ENCODE measurements around the gene PDE2A. TPM values are rescaled to one million over a fixed set of nuclear protein-coding genes. Genes with fewer than 3 reads are reported as not detected.
"Not testable (repeated sequence)": the region's sequence is repeated elsewhere in the genome, so short reads cannot be mapped to it uniquely, and the experiment has no call there.

Gene PDE2A
- total RNA-seq, 1 donor from 2014 or later, result 18.6 TPM

GRCh38 chr11:72578991-72579815 lies 95.0 kb downstream of the PDE2A start:
- no peak for DNase-seq (ENCODE audit: low read depth)

DNA sequence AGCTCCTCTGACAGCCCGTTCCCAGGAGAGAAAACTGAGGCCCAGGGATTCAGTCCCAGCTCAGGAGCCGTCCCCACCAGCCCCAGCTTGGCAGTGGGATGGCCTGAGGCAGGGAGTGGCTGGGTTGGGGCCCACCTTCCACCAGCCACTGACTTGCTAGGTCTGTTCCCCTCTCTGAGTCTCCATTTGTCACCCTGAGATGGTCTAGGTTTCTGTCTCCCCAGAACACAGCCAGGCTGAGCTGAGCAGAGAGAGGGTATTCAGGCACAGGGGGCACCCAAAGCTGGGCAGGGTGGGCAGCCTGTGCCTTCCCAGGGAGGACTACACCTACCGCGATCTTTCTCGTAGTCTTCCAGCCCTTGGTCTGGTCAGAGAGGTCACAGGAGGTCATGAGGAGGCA lies 95.7 kb downstream of the PDE2A start:
- no peak for DNase-seq (ENCODE audit: low read depth)

DNA sequence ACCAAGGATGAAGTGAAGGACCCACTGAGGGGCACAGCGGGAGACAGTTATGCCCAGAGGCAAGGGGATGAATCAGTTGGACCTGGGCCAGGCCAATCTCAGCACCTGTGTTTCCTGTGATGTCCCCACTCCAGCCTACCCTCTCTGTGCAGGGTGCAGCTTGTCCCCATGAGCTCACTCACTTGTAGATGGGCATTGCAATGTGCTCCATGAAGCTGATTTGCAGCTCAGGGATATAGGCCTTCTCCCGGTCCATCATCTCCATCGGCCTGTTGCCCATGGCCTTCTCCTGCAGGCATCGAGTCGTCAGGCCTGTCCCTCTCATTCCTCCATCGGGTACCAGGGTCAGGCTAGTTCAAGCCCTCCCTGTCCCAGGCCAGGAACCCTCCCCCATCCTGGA lies 96.2 kb downstream of the PDE2A start:
- no peak for DNase-seq (ENCODE audit: low read depth)

DNA sequence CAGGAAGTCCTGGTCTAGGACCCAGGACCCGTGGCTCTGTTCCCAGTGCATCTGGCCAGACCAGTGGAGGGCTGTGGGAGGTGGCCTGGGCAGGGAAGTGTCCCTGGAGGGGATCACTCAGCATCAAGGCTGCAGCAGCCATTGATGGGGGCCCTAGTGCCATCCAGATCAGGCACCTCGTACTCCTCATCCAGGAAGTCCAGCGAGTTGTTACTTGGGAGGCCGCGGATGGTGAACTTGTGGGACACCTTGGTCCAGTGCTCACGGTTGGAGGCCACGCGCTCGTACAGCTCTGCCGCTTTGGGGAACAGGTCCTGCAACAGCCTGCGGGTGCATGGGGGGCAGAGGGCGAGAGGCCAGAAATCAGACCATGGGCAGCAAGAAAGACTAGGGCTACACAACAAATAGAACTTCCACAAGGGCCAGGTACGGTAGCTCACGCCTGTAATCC lies 96.9 kb downstream of the PDE2A start:
- DNase-seq (ENCODE audit: low read depth), result no peak

- no peak for DNase-seq (ENCODE audit: low read depth)
These were observed 97.6 kb downstream of the PDE2A start for GRCh38 chr11:72576661-72577060.

DNA sequence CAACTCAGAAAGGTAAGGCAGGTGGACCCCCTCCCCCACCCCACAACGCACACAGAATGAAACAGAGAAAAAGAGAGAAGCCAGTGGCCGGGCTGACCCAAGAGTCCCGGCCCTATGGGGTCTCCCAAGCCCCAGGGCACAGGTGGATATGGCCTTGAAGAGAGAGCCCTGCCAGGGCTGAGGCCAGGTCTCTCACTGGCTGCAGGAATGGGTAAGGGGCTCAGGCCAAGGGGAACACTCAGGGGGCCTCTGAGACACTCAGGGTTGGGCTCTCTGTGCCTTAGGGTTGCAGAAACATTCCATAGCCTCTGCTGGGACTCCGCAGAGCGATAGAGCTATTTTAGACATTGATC lies 98.0 kb downstream of the PDE2A start:
- DNase-seq (ENCODE audit: low read depth), result no peak

- DNase-seq (ENCODE audit: low read depth), result no peak
These were observed 98.5 kb downstream of the PDE2A start for GRCh38 chr11:72575533-72576242.

DNA sequence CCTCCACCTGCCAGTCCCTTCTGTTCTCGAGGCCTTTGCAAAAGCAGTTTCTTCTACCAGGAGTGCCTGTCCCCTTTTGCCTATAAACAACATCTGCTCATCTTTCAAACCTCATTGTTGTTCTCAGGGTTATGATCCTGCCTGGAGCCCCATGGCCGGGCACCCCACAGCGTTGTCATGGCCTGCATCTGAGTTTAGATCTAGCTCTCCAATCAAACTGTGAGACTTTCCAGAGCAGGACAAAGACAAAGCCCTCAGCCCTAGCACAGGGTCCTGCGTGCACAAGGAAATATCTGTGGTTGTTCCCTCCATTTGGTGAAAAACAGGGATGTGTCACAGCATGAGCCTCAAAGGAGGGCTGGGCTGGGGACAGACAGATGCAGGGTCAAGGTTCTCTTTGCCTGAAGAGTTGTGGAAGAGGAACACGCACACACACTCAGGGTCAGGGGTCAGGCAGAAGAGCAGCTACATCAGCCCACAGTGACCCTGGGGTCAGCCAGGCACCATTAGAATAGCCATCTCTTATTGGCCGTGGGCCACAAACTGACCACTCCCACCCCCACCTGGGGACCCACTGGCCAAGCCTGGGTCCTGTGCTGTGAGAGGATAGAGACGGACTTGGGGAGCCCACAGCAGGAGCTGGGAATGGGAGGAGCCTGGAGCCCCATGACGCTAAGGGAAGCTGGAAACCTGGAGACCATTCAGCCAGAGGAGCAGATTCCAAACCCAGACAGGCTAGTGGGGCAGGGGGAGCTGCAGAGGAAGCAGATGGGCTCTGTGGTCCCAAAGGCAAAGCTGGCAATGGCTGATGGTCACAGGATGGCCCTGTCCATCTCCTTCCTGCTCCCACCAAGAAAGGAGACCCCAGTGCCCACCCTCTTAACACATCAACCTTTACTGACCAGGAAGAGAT lies 99.4 kb downstream of the PDE2A start:
- no peak for DNase-seq (ENCODE audit: low read depth)

DNA sequence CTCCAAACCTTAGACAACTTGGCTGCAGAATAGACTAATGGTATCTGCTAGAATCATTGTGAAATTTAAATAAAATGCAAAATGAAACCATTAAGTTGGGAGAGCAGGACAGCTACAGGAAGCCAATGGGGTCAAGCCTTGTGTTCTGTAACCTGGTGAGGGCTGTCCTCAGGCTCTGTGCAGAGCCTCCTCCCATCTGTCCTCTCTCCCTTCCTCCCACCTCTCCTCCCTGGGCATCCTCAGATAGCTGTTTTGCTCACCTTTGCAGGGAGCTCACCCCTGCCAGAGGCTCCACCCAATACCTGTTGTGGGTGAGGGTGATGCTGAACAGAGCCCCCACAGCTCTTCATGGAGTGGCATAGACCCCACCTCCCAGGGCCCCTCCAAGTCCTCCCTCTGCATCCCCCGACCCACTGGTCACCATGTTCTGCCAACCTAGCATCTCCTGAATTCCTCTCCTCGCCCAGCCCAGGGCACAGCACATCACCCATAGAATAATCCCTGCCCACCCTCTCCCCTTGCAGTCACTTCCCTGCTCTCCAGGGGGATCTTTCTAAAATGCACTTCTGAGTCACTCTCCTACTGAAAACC lies 100.3 kb downstream of the PDE2A start:
- DNase-seq (ENCODE audit: low read depth), result no peak

DNA sequence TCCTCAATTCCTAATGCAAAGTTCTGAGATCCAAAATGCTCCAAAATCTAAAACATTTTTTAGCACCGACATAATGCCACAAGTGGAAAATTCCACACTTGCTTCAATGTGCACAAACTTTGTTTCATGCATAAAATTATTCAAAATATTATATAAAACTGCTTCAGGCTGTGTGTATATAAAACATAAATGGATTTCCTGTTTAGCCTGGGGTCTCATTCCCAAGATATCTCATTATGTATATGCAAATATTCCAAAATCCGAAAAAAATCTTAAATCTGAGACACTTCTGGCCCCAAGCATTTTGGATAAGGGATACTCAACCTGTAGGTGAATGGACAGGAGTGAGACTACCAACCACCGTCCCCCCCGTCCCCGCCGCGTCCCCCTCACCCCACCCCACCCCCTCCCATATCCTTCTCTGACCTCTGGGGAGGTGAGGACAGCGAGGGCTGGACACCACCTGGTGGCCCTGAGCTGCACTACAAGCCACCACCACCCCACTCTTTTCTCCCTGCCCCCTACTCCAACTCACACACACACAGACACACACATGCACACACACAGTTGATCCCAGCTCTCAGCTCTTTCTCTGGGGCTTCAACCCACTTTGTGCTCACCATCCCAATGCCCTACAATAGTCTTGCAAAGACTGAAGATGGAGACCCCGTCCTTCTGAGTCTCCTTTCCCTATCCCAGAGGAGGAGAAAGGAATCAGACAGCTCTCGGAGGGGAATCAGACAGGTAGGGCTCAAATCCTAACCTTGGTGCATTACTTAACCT lies 101.0 kb downstream of the PDE2A start:
- DNase-seq (ENCODE audit: low read depth), result peak; percentile 37

- DNase-seq (ENCODE audit: low read depth), result not testable (repeated sequence)
These were observed 101.7 kb downstream of the PDE2A start for GRCh38 chr11:72572540-72572939.

- no peak for DNase-seq (ENCODE audit: low read depth)
These were observed 103.1 kb downstream of the PDE2A start for GRCh38 chr11:72570893-72571661.

DNA sequence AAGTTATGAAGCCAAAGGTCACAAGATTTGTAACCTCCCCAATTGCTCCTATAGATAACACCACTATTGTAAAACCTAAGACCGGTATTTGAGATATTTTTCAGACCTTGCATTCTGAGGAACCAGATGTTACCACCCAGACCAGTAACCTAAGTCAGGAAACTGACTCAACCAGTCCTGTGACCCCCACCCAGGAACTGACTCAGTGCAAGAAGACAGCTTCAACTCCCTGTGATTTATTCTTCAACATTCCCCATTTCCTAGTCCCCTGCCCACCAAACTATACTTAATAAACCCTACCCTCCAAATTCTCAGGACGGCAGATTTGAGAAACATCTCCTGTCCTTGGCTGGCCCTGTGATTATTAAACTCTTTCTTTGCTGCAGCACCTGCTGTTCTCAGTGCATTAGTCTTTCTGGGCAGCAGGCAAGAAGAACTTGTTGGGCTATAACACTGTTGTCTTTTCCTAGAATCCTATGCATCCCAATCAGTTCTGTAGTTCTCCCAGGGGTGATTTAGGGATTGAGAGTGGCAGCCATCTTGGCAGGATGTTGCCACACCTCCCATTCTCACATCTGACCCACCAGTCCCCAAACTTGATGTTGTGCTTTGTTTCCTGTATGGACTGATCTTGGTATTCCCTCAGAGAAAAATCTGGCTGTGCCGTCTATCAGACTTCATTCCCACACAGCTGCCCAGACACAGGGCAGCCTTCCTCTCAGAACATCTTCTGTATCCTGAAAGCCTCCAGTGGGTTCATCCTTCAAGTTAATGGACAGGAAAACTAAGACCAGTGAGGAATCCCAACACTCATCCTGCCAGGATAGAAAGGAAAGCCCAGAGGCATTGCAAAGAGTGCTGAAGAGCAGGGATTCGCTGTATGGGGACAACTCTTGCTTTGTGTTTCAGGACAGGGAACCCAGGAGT lies 104.0 kb downstream of the PDE2A start:
- DNase-seq (ENCODE audit: low read depth), result no peak

DNA sequence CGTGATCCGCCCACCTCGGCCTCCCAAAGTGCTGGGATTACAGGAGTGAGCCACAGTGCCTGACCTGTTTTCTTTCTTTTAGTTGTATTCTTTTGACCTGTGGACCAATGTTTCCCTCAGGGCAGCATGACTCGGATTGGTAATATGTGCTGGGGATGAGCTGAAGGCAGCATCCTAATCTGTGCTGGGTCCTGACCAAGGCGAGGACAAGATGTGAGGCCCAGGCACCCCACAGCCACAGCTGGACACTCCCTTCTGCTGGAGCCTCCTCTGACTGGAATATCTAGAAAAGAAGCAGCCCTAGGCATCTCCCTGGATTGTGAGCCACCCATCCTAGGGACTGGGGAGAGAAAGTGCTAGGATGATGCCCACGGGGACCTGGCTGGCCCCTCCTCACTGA lies 105.4 kb downstream of the PDE2A start:
- no peak for DNase-seq (ENCODE audit: low read depth)

GRCh38 chr11:72562431-72562830 lies 111.8 kb downstream of the PDE2A start:
- no peak for DNase-seq (ENCODE audit: low read depth)

- DNase-seq (ENCODE audit: low read depth), result peak; percentile 21
These were observed 112.4 kb downstream of the PDE2A start for GRCh38 chr11:72561856-72562255.

- not testable (repeated sequence) for DNase-seq (ENCODE audit: low read depth)
These were observed 113.4 kb downstream of the PDE2A start for GRCh38 chr11:72560864-72561263.

DNA sequence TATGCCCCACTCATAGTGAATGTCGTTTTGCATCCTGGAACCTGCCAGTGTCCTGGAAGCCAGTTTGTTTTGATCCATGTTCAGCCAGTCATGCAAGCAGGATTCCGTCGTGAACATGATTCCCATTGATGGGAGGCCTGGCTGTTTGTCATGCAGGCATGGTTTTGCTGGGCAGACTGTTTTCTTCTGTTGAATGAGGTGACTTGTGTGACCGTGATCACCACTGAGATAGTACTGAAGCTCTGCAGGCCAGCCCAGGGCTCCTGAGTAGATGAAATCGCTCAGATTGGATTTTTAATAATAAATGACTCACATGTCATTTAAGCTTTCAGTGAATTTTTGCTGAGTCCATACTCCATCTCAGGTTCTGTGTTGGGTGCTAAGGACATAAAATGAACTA lies 117.8 kb downstream of the PDE2A start:
- DNase-seq (ENCODE audit: low read depth), result no peak

All from myocyte (in vitro differentiated cells).